Astrocyte of the spinal cord (primary cell): ENCODE results near the gene EHD1.
A peak's percentile ranks its signal among the peaks of the same experiment; 100 is the strongest.

Experiments used
- DNase-seq: peaks from one replicate; pipeline ENCODE4 v3.0.0; 2011; ENCODE audit warnings: low read depth, low spot score
- H3K4me3 ChIP-seq: 2 replicates; pipeline ENCODE4 v1.5.1; 2011; ENCODE audit warnings: low read depth, mild to moderate bottlenecking, low read length, moderate library complexity
- CTCF ChIP-seq: IDR thresholded peaks from 2 replicates; pipeline ENCODE4 v1.5.1; 2012; ENCODE audit warnings: low read depth, mild to moderate bottlenecking, low read length, inconsistent platforms
- in situ Hi-C: cut with HindIII; loops from 2 replicates; pipeline ENCODE4 v1.10.0; 2017; ENCODE audit warnings: low sequenced_read_pairs

The EHD1 gene

GRCh38 chr11:64898076-64898445 lies 19.6 kb upstream of the EHD1 start:
- no peak overlapping the region for H3K4me3 ChIP-seq
- in situ Hi-C loops = loop anchor here (10.0 kb wide), 1 partner anchor 53 kb away; the partner anchor contains the start of gene CDC42BPG
- no peak for TF ChIP-seq CTCF
- no peak for DNase-seq

- in situ Hi-C loops = loop anchor here (10.0 kb wide), 1 partner anchor 53 kb away; the partner anchor contains the start of gene CDC42BPG
- TF ChIP-seq CTCF = no peak
- no peak for DNase-seq
- H3K4me3 ChIP-seq = no peak overlapping the region
Measured at GRCh38 chr11:64897381-64898075, 19.1 kb upstream of the EHD1 start.

GRCh38 chr11:64896448-64897022 lies 18.1 kb upstream of the EHD1 start:
- TF ChIP-seq CTCF = no peak
- in situ Hi-C loops = loop anchor here (10.0 kb wide), 1 partner anchor 52 kb away; the partner anchor contains the start of gene CDC42BPG
- H3K4me3 ChIP-seq = no peak overlapping the region
- DNase-seq = no peak

- no peak for TF ChIP-seq CTCF
- in situ Hi-C loops = loop anchor here (10.0 kb wide), 1 partner anchor 50 kb away; the partner anchor contains the start of gene CDC42BPG
- H3K4me3 ChIP-seq = no peak overlapping the region
- DNase-seq = no peak
Measured at GRCh38 chr11:64894812-64895452, 16.5 kb upstream of the EHD1 start.

GRCh38 chr11:64894070-64894811 lies 15.8 kb upstream of the EHD1 start:
- peak; percentile 39 for DNase-seq
- H3K4me3 ChIP-seq = no peak overlapping the region
- in situ Hi-C loops = loop anchor here (10.0 kb wide), 1 partner anchor 49 kb away; the partner anchor contains the start of gene CDC42BPG
- peak; percentile 91 for TF ChIP-seq CTCF
